DOHH2 (cell line): ENCODE measurements around the gene CEP44.

ENCODE experiments used
- H3F3A ChIP-seq: fragments of 200-600 bp; sonication (generic), shearing (Covaris generic); 2 replicates; pipeline ENCODE4 v1.6.0; 2016; ENCODE audit warnings: antibody characterized with exemption, mild to moderate bottlenecking; ENCODE audit not compliant: control insufficient read depth, insufficient read depth
- H3K27ac ChIP-seq: fragments of 200-600 bp; sonication (generic); 2 replicates; pipeline ENCODE4 v1.5.1; 2014; ENCODE audit warnings: low read depth, mild to moderate bottlenecking, low read length, moderate library complexity
- H3K27me3 ChIP-seq: fragments of 200-600 bp; sonication (generic); 2 replicates; pipeline ENCODE4 v1.6.1; 2014; ENCODE audit warnings: mild to moderate bottlenecking, low read length, mixed read lengths; ENCODE audit not compliant: control insufficient read depth
- H3K36me3 ChIP-seq: fragments of 200-600 bp; sonication (generic); 2 replicates; pipeline ENCODE4 v1.6.1; 2014; ENCODE audit warnings: mild to moderate bottlenecking, low read length, moderate library complexity, mixed read lengths; ENCODE audit not compliant: control insufficient read depth
- H3K4me1 ChIP-seq: fragments of 200-600 bp; sonication (generic); 2 replicates; pipeline ENCODE4 v1.6.1; 2014; ENCODE audit warnings: mild to moderate bottlenecking, low read length, mixed read lengths; ENCODE audit not compliant: control insufficient read depth
- H3K4me2 ChIP-seq: fragments of 200-600 bp; sonication (generic); 2 replicates; pipeline ENCODE4 v1.6.0; 2014; ENCODE audit warnings: mild to moderate bottlenecking, low read length, moderate library complexity
- H3K4me3 ChIP-seq: fragments of 200-600 bp; sonication (generic); 2 replicates; pipeline ENCODE4 v1.5.1; 2014; ENCODE audit warnings: mild to moderate bottlenecking, low read length, mixed read lengths
- H3K79me2 ChIP-seq: fragments of 200-600 bp; sonication (generic); 2 replicates; pipeline ENCODE4 v1.6.1; 2014; ENCODE audit warnings: mild to moderate bottlenecking, low read length, mixed read lengths; ENCODE audit not compliant: control insufficient read depth
- H3K9me2 ChIP-seq: fragments of 200-600 bp; sonication (generic); replicated peaks from 2 replicates; pipeline ENCODE4 v1.6.1; 2014; ENCODE audit warnings: mild to moderate bottlenecking, low read length, mixed read lengths; ENCODE audit not compliant: control insufficient read depth
- H3K9me3 ChIP-seq: fragments of 200-600 bp; sonication (generic); 2 replicates; pipeline ENCODE4 v1.6.1; 2014; ENCODE audit warnings: antibody characterized with exemption, low read length, mixed read lengths; ENCODE audit not compliant: control insufficient read depth, insufficient read depth
- H4K20me1 ChIP-seq: fragments of 200-600 bp; sonication (generic); 2 replicates; pipeline ENCODE4 v1.6.0; 2014; ENCODE audit warnings: low read depth, mild to moderate bottlenecking, antibody characterized with exemption, low read length, moderate library complexity; ENCODE audit not compliant: control insufficient read depth, insufficient read depth
- EZH2phosphoT487 ChIP-seq: fragments of 200-600 bp; sonication (generic); IDR thresholded peaks from 2 replicates; pipeline ENCODE4 v1.6.1; 2017; ENCODE audit warnings: borderline replicate concordance, mild to moderate bottlenecking, antibody characterized with exemption, low read length, moderate library complexity, mixed read lengths
- TF ChIP-seq, protein P1 (sequence below): fragments of 200-600 bp; sonication (generic); IDR thresholded peaks from one replicate; pipeline ENCODE4 v1.5.1; 2014; ENCODE audit warnings: antibody characterized with exemption, mild to moderate bottlenecking, low read depth, low read length; ENCODE audit not compliant: poor library complexity, severe bottlenecking

The CEP44 gene

DNA sequence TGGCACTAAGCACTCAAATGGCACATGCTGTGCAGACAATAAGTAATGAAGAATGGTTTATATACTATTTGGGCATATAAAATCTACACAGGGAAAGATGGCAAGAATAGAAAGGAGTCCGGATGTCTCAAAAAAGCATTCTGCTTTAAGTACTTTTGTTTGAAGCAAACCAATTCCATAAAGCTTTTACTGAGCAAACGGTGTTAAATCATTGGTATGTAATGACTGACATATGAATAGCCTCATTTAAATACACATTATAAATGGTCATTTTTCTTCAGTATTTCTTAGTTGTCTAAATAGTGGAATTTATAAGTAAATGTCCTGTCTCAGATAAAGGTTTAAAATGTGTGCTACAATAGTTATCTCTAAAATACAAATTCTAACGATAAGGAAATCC, 6.3 kb upstream of the CEP44 start:
- Histone ChIP-seq H3K9me3 (peaks cover 5% of the 10 kb centered on the region; the same call in 1 of the 2 replicates), H4K20me1 (0 out of 2 replicates have a peak, but pooled peaks cover 4% of the 10 kb centered on the region), H3K4me2 (no peak overlapping the region), H3K79me2 (peaks cover 72% of the 10 kb centered on the region), H3K4me3 (no peak overlapping the region), H3K36me3 (no peaks in the 10 kb centered on the region), H3K27ac (no peak overlapping the region), H3K27me3 (no peaks in the 10 kb centered on the region), H3K9me2 (no peaks in the 10 kb centered on the region), H3K4me1 (peaks cover 6% of the 10 kb centered on the region), H3F3A (no peaks in the 10 kb centered on the region)
- TF ChIP-seq, protein P1, sequence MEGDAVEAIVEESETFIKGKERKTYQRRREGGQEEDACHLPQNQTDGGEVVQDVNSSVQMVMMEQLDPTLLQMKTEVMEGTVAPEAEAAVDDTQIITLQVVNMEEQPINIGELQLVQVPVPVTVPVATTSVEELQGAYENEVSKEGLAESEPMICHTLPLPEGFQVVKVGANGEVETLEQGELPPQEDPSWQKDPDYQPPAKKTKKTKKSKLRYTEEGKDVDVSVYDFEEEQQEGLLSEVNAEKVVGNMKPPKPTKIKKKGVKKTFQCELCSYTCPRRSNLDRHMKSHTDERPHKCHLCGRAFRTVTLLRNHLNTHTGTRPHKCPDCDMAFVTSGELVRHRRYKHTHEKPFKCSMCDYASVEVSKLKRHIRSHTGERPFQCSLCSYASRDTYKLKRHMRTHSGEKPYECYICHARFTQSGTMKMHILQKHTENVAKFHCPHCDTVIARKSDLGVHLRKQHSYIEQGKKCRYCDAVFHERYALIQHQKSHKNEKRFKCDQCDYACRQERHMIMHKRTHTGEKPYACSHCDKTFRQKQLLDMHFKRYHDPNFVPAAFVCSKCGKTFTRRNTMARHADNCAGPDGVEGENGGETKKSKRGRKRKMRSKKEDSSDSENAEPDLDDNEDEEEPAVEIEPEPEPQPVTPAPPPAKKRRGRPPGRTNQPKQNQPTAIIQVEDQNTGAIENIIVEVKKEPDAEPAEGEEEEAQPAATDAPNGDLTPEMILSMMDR, result no peak
- no peak for TF ChIP-seq EZH2phosphoT487

DNA sequence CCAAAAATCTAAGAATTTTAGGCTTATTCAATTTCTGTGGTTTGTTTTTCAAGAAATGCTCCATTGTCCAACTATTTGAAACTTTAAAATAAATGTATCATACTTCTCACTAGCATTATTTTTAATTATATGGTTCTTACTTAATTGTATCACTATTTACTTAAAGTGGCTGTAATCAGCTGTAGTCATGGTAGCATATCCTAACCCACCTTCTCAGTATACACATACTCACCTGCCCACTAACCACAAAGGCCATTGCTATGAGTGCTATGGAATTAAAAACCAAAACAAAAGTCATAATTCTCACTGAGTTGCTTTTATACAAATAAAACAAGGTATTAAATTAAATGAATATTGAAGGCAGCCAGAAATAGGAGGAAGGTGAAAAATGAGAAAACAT, 5.2 kb upstream of the CEP44 start:
- H3K79me2 ChIP-seq, result peaks cover 75% of the 10 kb centered on the region

GRCh38 chr4:174279433-174280155, 4.1 kb upstream of the CEP44 start:
- Histone ChIP-seq H3K36me3 (peaks cover 6% of the 10 kb centered on the region; the same call in 1 of the 2 replicates), H4K20me1 (0 out of 2 replicates have a peak, but pooled peaks cover 4% of the 10 kb centered on the region), H3K27ac (no peak overlapping the region), H3K9me2 (no peaks in the 10 kb centered on the region), H3K9me3 (peaks cover 5% of the 10 kb centered on the region; the same call in 1 of the 2 replicates), H3K4me1 (peaks cover 7% of the 10 kb centered on the region), H3K4me3 (no peak overlapping the region), H3K79me2 (peaks cover 75% of the 10 kb centered on the region), H3K27me3 (no peaks in the 10 kb centered on the region), H3F3A (peaks cover 3% of the 10 kb centered on the region; the same call in 1 of the 2 replicates), H3K4me2 (no peak overlapping the region)
- no peak for TF ChIP-seq EZH2phosphoT487
- TF ChIP-seq, protein P1, result no peak

More for the DNA sequence above, 5.2 kb upstream of the CEP44 start:
- Histone ChIP-seq H3F3A (peaks cover 3% of the 10 kb centered on the region; the same call in 1 of the 2 replicates), H3K27me3 (no peaks in the 10 kb centered on the region), H4K20me1 (0 out of 2 replicates have a peak, but pooled peaks cover 4% of the 10 kb centered on the region), H3K4me3 (no peak overlapping the region), H3K4me2 (no peak overlapping the region), H3K9me3 (peaks cover 5% of the 10 kb centered on the region; the same call in 1 of the 2 replicates), H3K9me2 (no peaks in the 10 kb centered on the region), H3K27ac (no peak overlapping the region), H3K4me1 (peaks cover 7% of the 10 kb centered on the region), H3K36me3 (peaks cover 3% of the 10 kb centered on the region; the same call in 1 of the 2 replicates)
- no peak for TF ChIP-seq EZH2phosphoT487
- TF ChIP-seq, protein P1, result no peak
